HCT116 (cell line): Measurements from ENCODE around the gene SWAP70. TPM values are rescaled to one million over a fixed set of nuclear protein-coding genes. Genes with fewer than 3 reads are reported as not detected.

Source experiments
- ATAC-seq: fragments of 200-7000 bp; cut with Tn5 transposase; 2 replicates; pipeline ENCODE4 v1.9.1; 2020; ENCODE audit warnings: mild to moderate bottlenecking, moderate library complexity
- BruUV-seq: library from RNA; stranded (reverse); fragments of 400-500 nt; replicated peaks from 2 replicates; lab custom pipeline; 2021; lab: Mats Ljungman, UMichigan
- CTCF ChIA-PET: fragments of 300-600 bp; sonication (Branson Sonifier 250); formaldehyde crosslinking; loops from one replicate; lab custom pipeline; 2021; ENCODE audit warnings: antibody characterized with exemption; lab: Charles Lee
- POLR2A ChIA-PET: fragments of 300-600, 350-600 bp; sonication (Branson Sonifier 250); formaldehyde crosslinking; loops from one replicate; lab custom pipeline; 2021; ENCODE audit warnings: antibody characterized with exemption; lab: Charles Lee
- RAD21 ChIA-PET, 2 experiments: fragments of 300-600 bp; sonication (Branson Sonifier 250); formaldehyde crosslinking; loops; one replicate each; lab custom pipeline; 2023; ENCODE audit warnings: low total read pairs in 2 of 2; ENCODE audit not compliant: uncharacterized antibody in 2 of 2, unreplicated experiment in 2 of 2, low non-redundant PET in 1 of 2; lab: Charles Lee
- DNase-seq: peaks from one replicate; pipeline ENCODE4 v3.0.0-alpha.2; 2010; ENCODE audit warnings: low read depth, low spot score
- H2AFZ ChIP-seq: fragments of 200-600 bp; shearing (Covaris generic), sonication (generic); 2 replicates; pipeline ENCODE4 v1.6.1; 2017; ENCODE audit warnings: low read depth, mixed run types, mixed read lengths, antibody characterized with exemption, low read length; ENCODE audit not compliant: poor library complexity, severe bottlenecking
- H3K27ac ChIP-seq: 2 replicates; pipeline ENCODE4 v1.5.1; 2012; ENCODE audit warnings: low read depth, low read length
- H3K27me3 ChIP-seq: fragments of 200-600 bp; sonication (generic); 2 replicates; pipeline ENCODE4 v1.6.1; 2016; ENCODE audit warnings: mixed run types, low read length, mixed read lengths; ENCODE audit not compliant: insufficient read depth
- H3K36me3 ChIP-seq, 2 experiments: fragments of 200-500 bp in 1 of 2; fragments of 200-600 bp in 1 of 2; sonication (Bioruptor generic) in 1 of 2; sonication (generic) in 1 of 2; 2 replicates each; pipeline versions ENCODE4 v1.5.1 to v1.6.1; 2014 to 2016; ENCODE audit warnings: low read length in 2 of 2, inconsistent platforms in 1 of 2, mixed read lengths in 1 of 2, mixed run types in 1 of 2; ENCODE audit not compliant: insufficient read depth in 2 of 2, control insufficient read depth in 1 of 2
- H3K4me1 ChIP-seq, 2 experiments: fragments of 200-600 bp in 1 of 2; sonication (generic) in 1 of 2; 2 replicates each; pipeline versions ENCODE4 v1.5.1 to v1.6.1; 2012 to 2017; ENCODE audit warnings: low read length in 2 of 2, inconsistent platforms in 1 of 2, mild to moderate bottlenecking in 1 of 2, mixed read lengths in 1 of 2, mixed run types in 1 of 2, moderate library complexity in 1 of 2; ENCODE audit not compliant: insufficient read depth in 2 of 2, control insufficient read depth in 1 of 2
- H3K4me2 ChIP-seq: fragments of 200-600 bp; sonication (generic); 2 replicates; pipeline ENCODE4 v1.6.1; 2017; ENCODE audit warnings: mixed run types, low read length, mixed read lengths
- H3K4me3 ChIP-seq, 2 experiments: fragments of 200-600 bp in 1 of 2; sonication (generic) in 1 of 2; replicated peaks in 1 of 2; 2 replicates each; pipeline ENCODE4 v1.5.1; 2011 to 2016; ENCODE audit warnings: low read length in 2 of 2, control low read depth in 1 of 2, low read depth in 1 of 2, mild to moderate bottlenecking in 1 of 2, mixed read lengths in 1 of 2, mixed run types in 1 of 2
- H3K79me2 ChIP-seq: fragments of 200-600 bp; sonication (generic); 2 replicates; pipeline ENCODE4 v1.6.1; 2017; ENCODE audit warnings: mild to moderate bottlenecking, mixed run types, low read length, moderate library complexity, mixed read lengths; ENCODE audit not compliant: insufficient read depth
- H3K9ac ChIP-seq: fragments of 200-600 bp; sonication (generic); 2 replicates; pipeline ENCODE4 v1.6.1; 2016; ENCODE audit warnings: low read length, mixed read lengths
- H3K9me2 ChIP-seq: fragments of 200-600 bp; sonication (generic), shearing (Covaris generic); 2 replicates; pipeline ENCODE4 v1.6.1; 2017; ENCODE audit warnings: mixed run types, mild to moderate bottlenecking, moderate library complexity; ENCODE audit not compliant: insufficient read depth
- H3K9me3 ChIP-seq, 2 experiments: fragments of 200-500 bp in 1 of 2; fragments of 200-600 bp in 1 of 2; sonication (Bioruptor generic) in 1 of 2; sonication (generic) in 1 of 2; 2 replicates each; pipeline ENCODE4 v1.6.1; 2014 to 2017; ENCODE audit warnings: low read length in 2 of 2, mixed read lengths in 2 of 2, inconsistent platforms in 1 of 2, low read depth in 1 of 2, mild to moderate bottlenecking in 1 of 2, mixed run types in 1 of 2, moderate library complexity in 1 of 2; ENCODE audit not compliant: control insufficient read depth in 1 of 2, insufficient read depth in 1 of 2
- H4K20me1 ChIP-seq: fragments of 200-600 bp; sonication (generic), shearing (Covaris generic); 2 replicates; pipeline ENCODE4 v1.6.1; 2017; ENCODE audit warnings: mixed run types, mild to moderate bottlenecking, moderate library complexity; ENCODE audit not compliant: insufficient read depth
- ATF3 ChIP-seq: IDR thresholded peaks from 2 replicates; pipeline ENCODE4 v1.6.1; 2012
- CBX3 ChIP-seq: IDR thresholded peaks from 2 replicates; pipeline ENCODE4 v1.6.1; 2012; ENCODE audit warnings: low read depth
- CEBPB ChIP-seq: IDR thresholded peaks from 2 replicates; pipeline ENCODE4 v1.6.1; 2012; ENCODE audit warnings: low read depth
- EGR1 ChIP-seq: IDR thresholded peaks from 2 replicates; pipeline ENCODE4 v1.6.1; 2012; ENCODE audit warnings: low read depth
- ELF1 ChIP-seq: IDR thresholded peaks from 2 replicates; pipeline ENCODE4 v1.6.1; 2012; ENCODE audit warnings: low read depth, borderline replicate concordance
- EZH2 ChIP-seq: fragments of 200-600 bp; sonication (generic); IDR thresholded peaks from 2 replicates; pipeline ENCODE4 v1.6.1; 2017; ENCODE audit warnings: antibody characterized with exemption, mixed run types
- JUND ChIP-seq: IDR thresholded peaks from 2 replicates; pipeline ENCODE4 v1.6.1; 2012
- POLR2A ChIP-seq: IDR thresholded peaks from 2 replicates; pipeline ENCODE4 v1.7.0; 2011; ENCODE audit warnings: borderline replicate concordance; ENCODE audit not compliant: insufficient read depth, insufficient read length; ENCODE audit errors: extremely low read depth
- POLR2AphosphoS5 ChIP-seq: IDR thresholded peaks from 2 replicates; pipeline ENCODE4 v1.6.1; 2011; ENCODE audit warnings: mild to moderate bottlenecking, low read depth, low read length, moderate library complexity
- SP1 ChIP-seq: IDR thresholded peaks from 2 replicates; pipeline ENCODE4 v1.6.1; 2012; ENCODE audit warnings: low read depth
- ZBTB33 ChIP-seq: IDR thresholded peaks from 2 replicates; pipeline ENCODE4 v1.6.1; 2011; ENCODE audit warnings: mild to moderate bottlenecking, low read length, moderate library complexity; ENCODE audit not compliant: insufficient replicate concordance; ENCODE audit errors: extremely low read depth
- ZFX ChIP-seq: fragments of 450-650 bp; IDR thresholded peaks from 2 replicates; pipeline ENCODE4 v1.6.1; 2017
- ZNF274 ChIP-seq: fragments of 200-500 bp; sonication (Bioruptor generic); IDR thresholded peaks from 2 replicates; pipeline ENCODE4 v1.6.1; 2014; ENCODE audit warnings: mild to moderate bottlenecking, low read depth, low read length, inconsistent platforms
- intact Hi-C: fragments of 100-400 bp; cut with micrococcal nuclease; formaldehyde crosslinking; loops from 2 replicates; pipeline ENCODE4 v1.10.0; 2022
- total RNA-seq: library from RNA; stranded (reverse); gene quantifications from one replicate; pipeline ENCODE4 v1.2.1, GENCODE V29; 2021; ENCODE audit not compliant: unreplicated experiment
- TF ChIP-seq, protein P1 (sequence below), 3 experiments: fragments of 200-600 bp in 1 of 3; sonication (generic) in 1 of 3; IDR thresholded peaks in 2 of 3; conservative IDR thresholded peaks in 1 of 3; 2 replicates each; pipeline ENCODE4 v1.5.1; 2012 to 2017; ENCODE audit warnings: low read depth in 2 of 3, low read length in 2 of 3, antibody characterized with exemption in 1 of 3, borderline replicate concordance in 1 of 3, control low read depth in 1 of 3, mild to moderate bottlenecking in 1 of 3, mixed read lengths in 1 of 3, mixed run types in 1 of 3, moderate library complexity in 1 of 3; ENCODE audit not compliant: insufficient read depth in 1 of 3
- TF ChIP-seq, protein P2 (sequence below): IDR thresholded peaks from 2 replicates; pipeline ENCODE4 v1.6.1; 2012; ENCODE audit warnings: low read depth

Gene SWAP70
- total RNA-seq, 1 experiment from 2014 or later, result 20.6 TPM

- TF ChIP-seq, protein P1, sequence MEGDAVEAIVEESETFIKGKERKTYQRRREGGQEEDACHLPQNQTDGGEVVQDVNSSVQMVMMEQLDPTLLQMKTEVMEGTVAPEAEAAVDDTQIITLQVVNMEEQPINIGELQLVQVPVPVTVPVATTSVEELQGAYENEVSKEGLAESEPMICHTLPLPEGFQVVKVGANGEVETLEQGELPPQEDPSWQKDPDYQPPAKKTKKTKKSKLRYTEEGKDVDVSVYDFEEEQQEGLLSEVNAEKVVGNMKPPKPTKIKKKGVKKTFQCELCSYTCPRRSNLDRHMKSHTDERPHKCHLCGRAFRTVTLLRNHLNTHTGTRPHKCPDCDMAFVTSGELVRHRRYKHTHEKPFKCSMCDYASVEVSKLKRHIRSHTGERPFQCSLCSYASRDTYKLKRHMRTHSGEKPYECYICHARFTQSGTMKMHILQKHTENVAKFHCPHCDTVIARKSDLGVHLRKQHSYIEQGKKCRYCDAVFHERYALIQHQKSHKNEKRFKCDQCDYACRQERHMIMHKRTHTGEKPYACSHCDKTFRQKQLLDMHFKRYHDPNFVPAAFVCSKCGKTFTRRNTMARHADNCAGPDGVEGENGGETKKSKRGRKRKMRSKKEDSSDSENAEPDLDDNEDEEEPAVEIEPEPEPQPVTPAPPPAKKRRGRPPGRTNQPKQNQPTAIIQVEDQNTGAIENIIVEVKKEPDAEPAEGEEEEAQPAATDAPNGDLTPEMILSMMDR (IDR thresholded peaks at IDR 0.05 in 2 of 3, conservative IDR thresholded peaks at IDR 0.05 in 1 of 3; ENCODE audit: borderline replicate concordance in 1 of 3, insufficient read depth in 1 of 3, low read depth in 2 of 3, low read length in 2 of 3), result no peak
- no peak for TF ChIP-seq ELF1
- TF ChIP-seq ZNF274, result no peak
- TF ChIP-seq ATF3, result no peak
- TF ChIP-seq POLR2AphosphoS5, result no peak
- TF ChIP-seq POLR2A, result no peak
- TF ChIP-seq, protein P2, sequence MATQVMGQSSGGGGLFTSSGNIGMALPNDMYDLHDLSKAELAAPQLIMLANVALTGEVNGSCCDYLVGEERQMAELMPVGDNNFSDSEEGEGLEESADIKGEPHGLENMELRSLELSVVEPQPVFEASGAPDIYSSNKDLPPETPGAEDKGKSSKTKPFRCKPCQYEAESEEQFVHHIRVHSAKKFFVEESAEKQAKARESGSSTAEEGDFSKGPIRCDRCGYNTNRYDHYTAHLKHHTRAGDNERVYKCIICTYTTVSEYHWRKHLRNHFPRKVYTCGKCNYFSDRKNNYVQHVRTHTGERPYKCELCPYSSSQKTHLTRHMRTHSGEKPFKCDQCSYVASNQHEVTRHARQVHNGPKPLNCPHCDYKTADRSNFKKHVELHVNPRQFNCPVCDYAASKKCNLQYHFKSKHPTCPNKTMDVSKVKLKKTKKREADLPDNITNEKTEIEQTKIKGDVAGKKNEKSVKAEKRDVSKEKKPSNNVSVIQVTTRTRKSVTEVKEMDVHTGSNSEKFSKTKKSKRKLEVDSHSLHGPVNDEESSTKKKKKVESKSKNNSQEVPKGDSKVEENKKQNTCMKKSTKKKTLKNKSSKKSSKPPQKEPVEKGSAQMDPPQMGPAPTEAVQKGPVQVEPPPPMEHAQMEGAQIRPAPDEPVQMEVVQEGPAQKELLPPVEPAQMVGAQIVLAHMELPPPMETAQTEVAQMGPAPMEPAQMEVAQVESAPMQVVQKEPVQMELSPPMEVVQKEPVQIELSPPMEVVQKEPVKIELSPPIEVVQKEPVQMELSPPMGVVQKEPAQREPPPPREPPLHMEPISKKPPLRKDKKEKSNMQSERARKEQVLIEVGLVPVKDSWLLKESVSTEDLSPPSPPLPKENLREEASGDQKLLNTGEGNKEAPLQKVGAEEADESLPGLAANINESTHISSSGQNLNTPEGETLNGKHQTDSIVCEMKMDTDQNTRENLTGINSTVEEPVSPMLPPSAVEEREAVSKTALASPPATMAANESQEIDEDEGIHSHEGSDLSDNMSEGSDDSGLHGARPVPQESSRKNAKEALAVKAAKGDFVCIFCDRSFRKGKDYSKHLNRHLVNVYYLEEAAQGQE, result no peak
- no peak for TF ChIP-seq CBX3
Measured at GRCh38 chr11:9708544-9708943, 44.7 kb downstream of the SWAP70 start (continued).

DNA sequence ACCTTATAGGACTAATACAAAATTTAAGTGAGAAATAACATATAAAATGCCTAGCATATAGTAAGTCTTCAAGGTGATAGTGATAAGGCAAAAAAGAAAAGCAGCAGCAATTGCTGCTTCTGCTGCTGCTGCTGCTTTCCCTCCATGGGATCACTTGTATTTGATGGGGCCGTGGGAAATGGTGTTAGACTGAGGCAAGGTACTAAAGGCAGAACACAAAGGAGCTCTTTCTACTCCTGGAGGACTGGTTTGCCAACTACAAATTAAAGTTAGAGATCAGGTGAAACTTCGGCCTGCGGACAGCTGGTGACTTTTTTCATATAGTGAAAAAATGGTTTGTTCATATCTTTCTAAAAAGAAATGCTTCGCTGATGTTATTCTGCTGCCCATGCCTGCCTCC, 46.3 kb downstream of the SWAP70 start:
- intact Hi-C loops, result no loop called here
- Histone ChIP-seq H3K4me3 (no peak overlapping the region), H3K36me3 (no peaks in the 10 kb centered on the region), H3K27me3 (no peaks in the 10 kb centered on the region), H3K79me2 (peaks cover 3% of the 10 kb centered on the region; the same call in 1 of the 2 replicates), H3K9ac (no peak overlapping the region), H3K9me2 (no peaks in the 10 kb centered on the region), H3K27ac (no peak overlapping the region), H4K20me1 (no peaks in the 10 kb centered on the region)
- ChIA-PET RAD21 (no interaction called here), CTCF (no interaction called here), POLR2A (no interaction called here)
- DNase-seq (no peak), ATAC-seq (no peak)
- BruUV-seq, result no TSS peak
- no peak for TF ChIP-seq ATF3
- no peak for TF ChIP-seq ZBTB33
- TF ChIP-seq POLR2AphosphoS5, result no peak
- TF ChIP-seq JUND, result no peak
- no peak for TF ChIP-seq EGR1
- TF ChIP-seq ELF1, result no peak
- no peak for TF ChIP-seq SP1
- no peak for TF ChIP-seq EZH2
- TF ChIP-seq CEBPB, result no peak
- TF ChIP-seq ZFX, result no peak
- TF ChIP-seq, all 23 proteins: peak for 0
- no peak overlapping the region for H3K4me2 ChIP-seq
- no peaks in the 10 kb centered on the region for H3K9me3 ChIP-seq
- H2AFZ ChIP-seq, result no peak overlapping the region
- no peaks in the 10 kb centered on the region for H3K4me1 ChIP-seq
